ENCODE measurements around the gene FRAS1.
"Not testable (repeated sequence)": the region's sequence is repeated elsewhere in the genome, so short reads cannot be mapped to it uniquely, and the experiment has no call there.

FRAS1 gene

GRCh38 chr4:78068481-78068880 is 11.4 kb downstream of the FRAS1 start:
- Mint-ChIP-seq H3K36me3 (ENCODE audit: low read depth) (no peaks in the 10 kb centered on the region), H3K27ac (no peak overlapping the region), H3K4me3 (no peak overlapping the region), H3K27me3 (peaks cover 4% of the 10 kb centered on the region), H3K9me3 (no peaks in the 10 kb centered on the region), H3K4me1 (ENCODE audit: low read depth) (no peaks in the 10 kb centered on the region)
- intact Hi-C loops (cut with micrococcal nuclease), result loop anchor here (10.0 kb wide), 1 partner anchor 446 kb away; no protein-coding TSS in a partner anchor

DNA sequence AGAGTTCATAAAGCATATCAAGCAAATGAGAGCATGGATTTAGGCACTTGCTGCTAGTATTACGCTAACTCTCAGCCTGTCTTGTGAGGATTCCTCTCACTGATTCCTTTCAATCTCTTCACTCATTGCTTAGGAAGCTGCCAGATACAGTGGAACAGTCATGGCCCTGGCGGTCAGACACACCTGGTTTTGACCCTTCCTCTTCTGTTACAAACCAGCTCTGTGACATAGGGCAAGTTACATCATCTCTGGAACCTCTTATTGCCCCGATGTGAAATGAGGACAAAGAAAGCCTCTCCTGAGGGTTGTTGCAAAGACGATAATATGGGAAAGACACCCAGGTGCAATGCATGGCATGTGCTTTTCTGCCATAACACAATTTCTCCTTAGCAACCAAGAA is 12.2 kb downstream of the FRAS1 start:
- Mint-ChIP-seq H3K36me3 (ENCODE audit: low read depth) (no peaks in the 10 kb centered on the region), H3K4me1 (ENCODE audit: low read depth) (no peaks in the 10 kb centered on the region), H3K4me3 (no peak overlapping the region), H3K27me3 (peaks cover 4% of the 10 kb centered on the region), H3K27ac (no peak overlapping the region), H3K9me3 (no peaks in the 10 kb centered on the region)
- intact Hi-C loops (cut with micrococcal nuclease), result loop anchor here (10.0 kb wide), 1 partner anchor 445 kb away; no protein-coding TSS in a partner anchor

DNA sequence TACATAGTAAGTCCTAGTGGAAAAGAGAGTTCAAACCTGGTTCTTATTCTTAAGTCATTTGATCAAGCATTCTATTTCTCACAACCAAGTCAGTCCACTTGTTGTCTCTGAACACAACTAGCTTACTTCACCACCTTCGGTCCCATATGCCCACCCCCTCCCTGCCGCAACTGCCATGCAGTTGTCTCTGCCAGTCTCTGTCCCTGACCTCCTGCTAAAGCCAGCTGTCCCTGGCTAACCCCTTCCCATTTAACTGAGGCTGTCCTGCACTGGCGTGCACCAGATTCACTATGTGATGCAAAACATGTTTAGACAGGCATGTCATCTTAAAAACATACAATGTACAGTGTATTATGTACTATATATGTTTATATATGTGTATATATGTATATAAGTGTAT is 12.7 kb downstream of the FRAS1 start:
- H3K27me3 Mint-ChIP-seq, result peaks cover 4% of the 10 kb centered on the region
- no peaks in the 10 kb centered on the region for H3K4me1 Mint-ChIP-seq (ENCODE audit: low read depth)
- no peaks in the 10 kb centered on the region for H3K36me3 Mint-ChIP-seq (ENCODE audit: low read depth)
- H3K27ac Mint-ChIP-seq, result no peak overlapping the region
- intact Hi-C loops (cut with micrococcal nuclease), result loop anchor here (10.0 kb wide), 1 partner anchor 445 kb away; no protein-coding TSS in a partner anchor
- H3K9me3 Mint-ChIP-seq, result no peaks in the 10 kb centered on the region
- no peak overlapping the region for H3K4me3 Mint-ChIP-seq

- no peaks in the 10 kb centered on the region for H3K4me1 Mint-ChIP-seq (ENCODE audit: low read depth)
- intact Hi-C loops (cut with micrococcal nuclease), result no loop called here
- H3K36me3 Mint-ChIP-seq (ENCODE audit: low read depth), result no peaks in the 10 kb centered on the region
- H3K9me3 Mint-ChIP-seq, result no peaks in the 10 kb centered on the region
- H3K27ac Mint-ChIP-seq, result no peak overlapping the region
- H3K27me3 Mint-ChIP-seq, result peaks cover 3% of the 10 kb centered on the region
- H3K4me3 Mint-ChIP-seq, result no peak overlapping the region
These were observed 13.7 kb downstream of the FRAS1 start for GRCh38 chr4:78070731-78071282.

GRCh38 chr4:78074759-78075158 is 17.6 kb downstream of the FRAS1 start:
- H3K9me3 Mint-ChIP-seq, result no peaks in the 10 kb centered on the region
- intact Hi-C loops (cut with micrococcal nuclease), result no loop called here
- H3K4me1 Mint-ChIP-seq (ENCODE audit: low read depth), result no peaks in the 10 kb centered on the region
- no peak overlapping the region for H3K4me3 Mint-ChIP-seq
- H3K36me3 Mint-ChIP-seq (ENCODE audit: low read depth), result no peaks in the 10 kb centered on the region
- peaks cover 3% of the 10 kb centered on the region for H3K27me3 Mint-ChIP-seq
- H3K27ac Mint-ChIP-seq, result no peak overlapping the region

DNA sequence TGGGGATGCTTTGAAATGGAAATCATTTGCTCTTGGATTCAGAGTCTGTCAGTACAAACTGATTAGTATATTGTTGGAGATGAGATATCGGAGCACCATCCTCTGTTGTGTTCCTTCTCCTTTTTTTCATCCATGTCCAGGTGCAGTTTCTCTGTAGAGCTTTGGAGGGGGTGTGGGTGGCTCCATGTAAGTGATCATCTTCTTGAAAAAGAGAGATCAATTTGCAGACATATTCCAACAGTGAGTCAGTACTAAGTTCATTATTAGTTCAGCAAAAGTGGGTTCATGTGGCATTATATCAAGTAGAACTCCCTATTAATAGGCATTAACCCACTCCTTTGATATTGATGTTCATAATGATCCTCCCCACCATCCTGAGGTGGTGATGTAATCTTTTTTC is 18.9 kb downstream of the FRAS1 start:
- no peaks in the 10 kb centered on the region for H3K36me3 Mint-ChIP-seq (ENCODE audit: low read depth)
- H3K27ac Mint-ChIP-seq, result no peak overlapping the region
- intact Hi-C loops (cut with micrococcal nuclease), result no loop called here
- no peak overlapping the region for H3K4me3 Mint-ChIP-seq
- H3K9me3 Mint-ChIP-seq, result no peaks in the 10 kb centered on the region
- no peaks in the 10 kb centered on the region for H3K4me1 Mint-ChIP-seq (ENCODE audit: low read depth)
- H3K27me3 Mint-ChIP-seq, result peaks cover 2% of the 10 kb centered on the region

GRCh38 chr4:78078101-78078500 is 21.0 kb downstream of the FRAS1 start:
- Mint-ChIP-seq H3K27me3 (peaks cover 2% of the 10 kb centered on the region), H3K4me3 (no peak overlapping the region), H3K9me3 (no peaks in the 10 kb centered on the region), H3K4me1 (ENCODE audit: low read depth) (no peaks in the 10 kb centered on the region), H3K27ac (no peak overlapping the region), H3K36me3 (ENCODE audit: low read depth) (no peaks in the 10 kb centered on the region)
- intact Hi-C loops (cut with micrococcal nuclease), result no loop called here

DNA sequence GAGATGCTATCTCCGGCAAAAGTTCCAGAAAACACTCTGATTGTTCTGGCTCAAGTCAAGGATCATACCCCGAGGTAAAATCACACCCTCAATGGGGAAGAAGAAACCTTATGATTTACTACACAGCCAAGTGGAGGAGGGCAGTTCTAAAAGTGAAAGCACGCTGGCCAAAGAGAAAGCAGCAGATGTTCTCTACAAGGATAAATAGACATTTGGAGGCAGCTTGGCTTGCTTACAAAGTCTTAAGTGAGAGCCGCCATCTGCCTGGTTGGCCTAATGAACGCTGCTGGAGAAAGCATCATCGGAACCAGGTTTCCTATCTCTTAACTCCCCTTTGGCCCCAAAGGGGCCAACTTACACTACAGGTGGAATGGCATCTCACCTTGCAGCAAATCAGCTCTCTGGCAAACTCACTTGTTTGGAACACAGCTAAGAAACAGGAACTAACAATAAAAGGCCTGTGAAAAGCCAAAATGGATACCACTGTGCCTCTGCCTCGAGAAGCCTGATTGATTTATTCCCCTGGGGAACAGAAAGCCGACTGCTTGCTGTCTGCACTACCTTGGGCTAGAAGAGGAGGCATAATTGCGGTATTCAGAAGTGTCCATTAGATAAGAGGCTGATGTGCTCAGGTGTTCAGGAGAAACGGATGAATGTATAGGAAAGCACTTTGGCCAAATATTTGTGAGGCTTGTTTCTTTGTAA is 22.8 kb downstream of the FRAS1 start:
- Mint-ChIP-seq H3K9me3 (no peaks in the 10 kb centered on the region), H3K27ac (no peak overlapping the region), H3K4me1 (ENCODE audit: low read depth) (no peaks in the 10 kb centered on the region), H3K4me3 (no peak overlapping the region), H3K27me3 (peaks cover 2% of the 10 kb centered on the region), H3K36me3 (ENCODE audit: low read depth) (no peaks in the 10 kb centered on the region)
- intact Hi-C loops (cut with micrococcal nuclease), result no loop called here

DNA sequence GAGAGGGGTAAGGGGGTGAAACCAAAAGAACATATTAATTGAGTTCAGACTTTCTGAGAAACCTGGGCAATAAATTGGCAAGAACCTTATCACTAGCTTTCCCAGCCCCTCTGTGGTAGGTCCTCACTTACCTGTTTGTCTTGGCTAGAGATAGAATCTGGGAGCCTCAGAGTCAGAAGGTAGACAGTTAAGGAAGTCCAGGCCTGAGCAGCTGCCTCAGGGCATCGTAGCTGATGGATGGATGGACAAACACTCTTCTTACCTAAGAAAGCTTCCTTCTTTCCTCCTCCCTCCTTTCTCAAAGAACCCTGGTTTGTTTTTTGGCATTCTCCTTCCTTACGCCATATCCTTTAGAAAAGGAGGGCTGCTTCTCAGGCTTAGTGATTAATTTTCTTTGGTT is 24.4 kb downstream of the FRAS1 start:
- Mint-ChIP-seq H3K27me3 (no peaks in the 10 kb centered on the region), H3K4me1 (ENCODE audit: low read depth) (no peaks in the 10 kb centered on the region), H3K27ac (no peak overlapping the region), H3K36me3 (ENCODE audit: low read depth) (no peaks in the 10 kb centered on the region), H3K4me3 (no peak overlapping the region), H3K9me3 (no peaks in the 10 kb centered on the region)
- intact Hi-C loops (cut with micrococcal nuclease), result no loop called here

- H3K4me1 Mint-ChIP-seq (ENCODE audit: low read depth), result no peaks in the 10 kb centered on the region
- H3K36me3 Mint-ChIP-seq (ENCODE audit: low read depth), result no peaks in the 10 kb centered on the region
- H3K27ac Mint-ChIP-seq, result no peak overlapping the region
- H3K9me3 Mint-ChIP-seq, result no peaks in the 10 kb centered on the region
- H3K4me3 Mint-ChIP-seq, result no peak overlapping the region
- no peaks in the 10 kb centered on the region for H3K27me3 Mint-ChIP-seq
- intact Hi-C loops (cut with micrococcal nuclease), result no loop called here
These were observed 25.9 kb downstream of the FRAS1 start for GRCh38 chr4:78083035-78083434.

DNA sequence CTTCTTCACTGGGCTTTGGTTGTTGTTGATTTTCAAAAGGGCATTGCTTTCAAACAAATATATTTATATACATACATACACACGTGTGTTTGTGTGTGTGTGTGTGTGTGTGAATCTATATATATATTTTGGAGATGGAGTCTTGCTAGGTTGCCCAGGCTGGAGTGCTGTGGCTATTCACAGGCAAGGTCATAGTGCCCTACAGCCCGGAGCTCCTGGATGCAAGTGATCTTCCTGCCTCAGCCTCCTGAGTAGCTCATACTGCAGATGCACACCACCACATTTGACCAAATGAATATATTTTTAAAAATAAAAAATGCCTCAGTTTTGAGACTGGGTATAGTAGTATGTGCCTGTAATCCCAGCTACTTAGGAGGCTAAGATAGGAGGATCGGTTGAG is 34.4 kb downstream of the FRAS1 start:
- Mint-ChIP-seq H3K36me3 (ENCODE audit: low read depth) (no peaks in the 10 kb centered on the region), H3K27ac (no peak overlapping the region), H3K9me3 (no peaks in the 10 kb centered on the region), H3K4me1 (ENCODE audit: low read depth) (no peaks in the 10 kb centered on the region), H3K4me3 (no peak overlapping the region), H3K27me3 (no peaks in the 10 kb centered on the region)
- intact Hi-C loops (cut with micrococcal nuclease), result no loop called here

- H3K27ac Mint-ChIP-seq; H3K4me1 Mint-ChIP-seq (ENCODE audit: low read depth); H3K36me3 Mint-ChIP-seq (ENCODE audit: low read depth); intact Hi-C loops (cut with micrococcal nuclease); H3K4me3 Mint-ChIP-seq; H3K27me3 Mint-ChIP-seq; H3K9me3 Mint-ChIP-seq: not testable (repeated sequence)
These were observed 35.2 kb downstream of the FRAS1 start for GRCh38 chr4:78092350-78092749.

DNA sequence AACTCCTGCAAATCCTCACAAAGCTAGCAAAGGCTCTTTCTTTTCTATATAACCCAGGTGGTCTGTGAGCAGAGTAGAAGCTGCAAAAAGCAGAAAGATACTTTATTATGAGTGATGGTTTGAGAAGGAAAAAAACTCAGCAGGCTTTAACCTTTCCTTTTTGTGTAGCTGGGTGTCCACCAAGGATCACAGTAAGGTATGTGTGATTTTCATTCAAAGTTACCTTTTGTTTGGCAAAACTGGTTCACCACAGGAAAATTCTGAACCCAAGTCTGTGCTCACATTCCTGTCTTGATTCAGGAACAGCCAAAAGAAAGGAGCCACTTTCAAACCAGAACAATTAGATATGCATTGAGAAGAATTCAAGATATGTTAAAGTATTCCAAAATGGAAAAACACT is 35.7 kb downstream of the FRAS1 start:
- H3K4me3 Mint-ChIP-seq, result no peak overlapping the region
- no peaks in the 10 kb centered on the region for H3K36me3 Mint-ChIP-seq (ENCODE audit: low read depth)
- H3K27me3 Mint-ChIP-seq, result no peaks in the 10 kb centered on the region
- intact Hi-C loops (cut with micrococcal nuclease), result no loop called here
- no peak overlapping the region for H3K27ac Mint-ChIP-seq
- H3K4me1 Mint-ChIP-seq (ENCODE audit: low read depth), result no peaks in the 10 kb centered on the region
- H3K9me3 Mint-ChIP-seq, result no peaks in the 10 kb centered on the region

- Mint-ChIP-seq H3K9me3 (no peaks in the 10 kb centered on the region), H3K27me3 (no peaks in the 10 kb centered on the region), H3K4me3 (no peak overlapping the region), H3K36me3 (ENCODE audit: low read depth) (no peaks in the 10 kb centered on the region), H3K27ac (no peak overlapping the region), H3K4me1 (ENCODE audit: low read depth) (no peaks in the 10 kb centered on the region)
- intact Hi-C loops (cut with micrococcal nuclease), result no loop called here
These were observed 38.0 kb downstream of the FRAS1 start for GRCh38 chr4:78095081-78095480.

DNA sequence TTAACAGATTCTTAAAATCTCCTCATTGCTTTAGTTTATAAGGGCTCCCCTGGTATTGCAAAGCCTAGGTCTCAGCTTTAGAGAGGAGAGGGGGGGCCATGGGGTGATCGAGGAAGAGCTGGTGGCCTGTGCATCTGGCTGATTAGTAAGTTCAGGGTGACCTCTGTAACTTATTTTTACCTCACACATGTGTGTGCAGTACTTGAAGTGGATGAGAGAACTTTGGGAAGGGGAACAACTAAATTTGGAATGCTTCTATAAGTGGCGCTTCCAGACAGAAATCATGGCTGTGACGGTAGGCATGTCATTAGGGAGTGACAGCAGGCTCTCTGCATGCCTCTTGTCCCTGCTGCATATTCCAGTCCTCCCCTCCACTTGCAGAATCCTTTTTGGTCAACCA is 41.9 kb downstream of the FRAS1 start:
- intact Hi-C loops (cut with micrococcal nuclease), result no loop called here
- Mint-ChIP-seq H3K4me3 (no peak overlapping the region), H3K27ac (no peak overlapping the region), H3K27me3 (no peaks in the 10 kb centered on the region), H3K9me3 (no peaks in the 10 kb centered on the region), H3K4me1 (ENCODE audit: low read depth) (no peaks in the 10 kb centered on the region), H3K36me3 (ENCODE audit: low read depth) (no peaks in the 10 kb centered on the region)

Data from dendritic cell treated with granulocyte-macrophage colony-stimulating factor and Interleukin-4, amounts not matched to agents 40 ng/mL and 50 ng/mL, for 4 days (primary cell).